Esophagus muscularis mucosa (tissue), 4 donors: ENCODE measurements around the gene CELSR1. TPM values are rescaled to one million over a fixed set of nuclear protein-coding genes. Genes with fewer than 3 reads are reported as not detected.

Experiments used
- DNase-seq: peaks from one replicate; pipeline ENCODE4 v3.0.0-alpha.2; 2017; ENCODE audit errors: extremely low spot score
- H3K27ac ChIP-seq, 4 donors: fragments of 200-600 bp; sonication (generic); replicated peaks in 1 of 4; 1 replicate in 3 of 4; 2 replicates in 1 of 4; pipeline ENCODE4 v1.5.1; 2016 to 2019; ENCODE audit warnings: mild to moderate bottlenecking in 1 of 4
- H3K27me3 ChIP-seq, 4 donors: fragments of 200-600 bp; sonication (generic); one replicate each; pipeline versions ENCODE4 v1.5.1 to v1.6.0; 2016 to 2019
- H3K36me3 ChIP-seq, 4 donors: fragments of 200-600 bp; sonication (generic); one replicate each; pipeline ENCODE4 v1.5.1; 2016 to 2019
- H3K4me1 ChIP-seq, 4 donors: fragments of 200-600 bp; sonication (generic); one replicate each; pipeline ENCODE4 v1.5.1; 2016 to 2019
- H3K4me3 ChIP-seq, 4 donors: fragments of 200-600 bp; sonication (generic); 1 replicate in 2 of 4; 2 replicates in 2 of 4; pipeline ENCODE4 v1.5.1; 2016 to 2019; ENCODE audit warnings: mild to moderate bottlenecking in 4 of 4, moderate library complexity in 1 of 4
- H3K9me3 ChIP-seq, 4 donors: fragments of 200-600 bp; sonication (generic); 1 replicate in 3 of 4; 2 replicates in 1 of 4; pipeline ENCODE4 v1.5.1; 2016 to 2019
- EP300 ChIP-seq: sonication (generic); formaldehyde crosslinking; IDR thresholded peaks from one replicate; pipeline ENCODE4 v1.6.1; 2017; ENCODE audit warnings: antibody characterized with exemption
- POLR2A ChIP-seq: fragments of 450-650 bp; IDR thresholded peaks from one replicate; pipeline ENCODE4 v1.6.1; 2017; ENCODE audit warnings: antibody characterized with exemption, moderate library complexity, mild to moderate bottlenecking, low read depth
- POLR2AphosphoS5 ChIP-seq, 2 donors: sonication (generic); formaldehyde crosslinking; IDR thresholded peaks; one replicate each; pipeline ENCODE4 v1.6.1; 2017; ENCODE audit warnings: antibody characterized with exemption in 2 of 2
- WGBS: methylation state at CpG from one replicate; pipeline ENCODE4 v1.1.5; 2018; 5-methylcytosine and 5-hydroxymethylcytosine counted together
- intact Hi-C: fragments of 100-400 bp; cut with DNase I; formaldehyde crosslinking; loops from one replicate; pipeline ENCODE4 v1.15.1; 2023
- total RNA-seq, 4 donors: library from RNA; depleted of rRNA; stranded (reverse); fragments of >200 nt; gene quantifications; one replicate each; pipeline versions ENCODE4 v1.1.0 to v1.2.1, GENCODE V29; 2016
- TF ChIP-seq, protein P1 (sequence below), 3 experiments: fragments of 200-600 bp in 2 of 3; fragments of 450-650 bp in 1 of 3; sonication (generic) in 2 of 3; IDR thresholded peaks; one replicate each; pipeline ENCODE4 v1.5.1; 2017 to 2019; ENCODE audit warnings: antibody characterized with exemption in 3 of 3, mild to moderate bottlenecking in 2 of 3, moderate library complexity in 1 of 3

CELSR1 gene
- total RNA-seq, 4 donors from 2014 or later, result 2.5 to 2.7 (median 2.6) TPM

- peaks cover 0 to 9% (median 0%) of the 10 kb centered on the region in 4 donors for H3K4me1 ChIP-seq
- H3K27me3 ChIP-seq, result no peaks in the 10 kb centered on the region
- 71% methylated on average over 4 of the region's 8 CpGs for WGBS
- H3K4me3 ChIP-seq, result no peak overlapping the region
- intact Hi-C loops, result no loop called here
- no peak overlapping the region for H3K27ac ChIP-seq
- peaks cover 0 to 10% (median 4%) of the 10 kb centered on the region in 4 donors for H3K9me3 ChIP-seq
- TF ChIP-seq POLR2AphosphoS5 (IDR thresholded peaks at IDR 0.05) (no peak), POLR2A (no peak), EP300 (no peak)
- TF ChIP-seq, protein P1, sequence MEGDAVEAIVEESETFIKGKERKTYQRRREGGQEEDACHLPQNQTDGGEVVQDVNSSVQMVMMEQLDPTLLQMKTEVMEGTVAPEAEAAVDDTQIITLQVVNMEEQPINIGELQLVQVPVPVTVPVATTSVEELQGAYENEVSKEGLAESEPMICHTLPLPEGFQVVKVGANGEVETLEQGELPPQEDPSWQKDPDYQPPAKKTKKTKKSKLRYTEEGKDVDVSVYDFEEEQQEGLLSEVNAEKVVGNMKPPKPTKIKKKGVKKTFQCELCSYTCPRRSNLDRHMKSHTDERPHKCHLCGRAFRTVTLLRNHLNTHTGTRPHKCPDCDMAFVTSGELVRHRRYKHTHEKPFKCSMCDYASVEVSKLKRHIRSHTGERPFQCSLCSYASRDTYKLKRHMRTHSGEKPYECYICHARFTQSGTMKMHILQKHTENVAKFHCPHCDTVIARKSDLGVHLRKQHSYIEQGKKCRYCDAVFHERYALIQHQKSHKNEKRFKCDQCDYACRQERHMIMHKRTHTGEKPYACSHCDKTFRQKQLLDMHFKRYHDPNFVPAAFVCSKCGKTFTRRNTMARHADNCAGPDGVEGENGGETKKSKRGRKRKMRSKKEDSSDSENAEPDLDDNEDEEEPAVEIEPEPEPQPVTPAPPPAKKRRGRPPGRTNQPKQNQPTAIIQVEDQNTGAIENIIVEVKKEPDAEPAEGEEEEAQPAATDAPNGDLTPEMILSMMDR (IDR thresholded peaks at IDR 0.05), result no peak
- DNase-seq, result no peak
- H3K36me3 ChIP-seq, result no peaks in the 10 kb centered on the region
Measured at GRCh38 chr22:46557736-46558480, 20.5 kb upstream of the CELSR1 start.

DNA sequence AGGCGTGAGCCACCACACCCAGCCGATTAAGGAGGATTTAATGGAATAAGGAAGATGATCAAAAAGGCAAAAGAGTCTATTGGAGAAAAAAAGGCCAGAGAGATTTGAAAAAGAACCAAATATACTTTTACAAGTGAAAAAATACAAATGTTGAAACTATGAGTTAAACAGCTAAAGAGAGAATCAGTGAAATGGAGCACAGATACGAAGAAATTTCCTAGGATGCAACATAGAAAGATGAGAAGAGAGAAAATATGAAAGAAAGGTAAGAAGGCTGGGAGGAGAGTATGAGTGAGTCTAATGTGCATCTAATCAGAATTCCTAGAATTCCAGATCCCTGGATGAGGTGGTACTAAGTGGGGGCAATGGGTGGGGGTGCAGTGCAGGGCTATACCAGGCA, 19.4 kb upstream of the CELSR1 start:
- intact Hi-C loops, result no loop called here
- peaks cover 0 to 12% (median 7%) of the 10 kb centered on the region in 4 donors for H3K9me3 ChIP-seq
- DNase-seq, result no peak
- H3K36me3 ChIP-seq, result no peaks in the 10 kb centered on the region
- TF ChIP-seq, protein P1 (IDR thresholded peaks at IDR 0.05), result no peak
- no peak for TF ChIP-seq EP300
- no peak for TF ChIP-seq POLR2AphosphoS5 (IDR thresholded peaks at IDR 0.05)
- no peak for TF ChIP-seq POLR2A
- H3K27ac ChIP-seq, result no peak overlapping the region
- WGBS, result 97% methylated on average over 3 of the region's 3 CpGs
- no peaks in the 10 kb centered on the region for H3K27me3 ChIP-seq
- H3K4me3 ChIP-seq, result no peak overlapping the region
- H3K4me1 ChIP-seq, result peaks cover 0 to 9% (median 0%) of the 10 kb centered on the region in 4 donors

- no peak for DNase-seq
- H3K27me3 ChIP-seq, result no peaks in the 10 kb centered on the region
- 100% methylated on average over 4 of the region's 4 CpGs for WGBS
- H3K9me3 ChIP-seq, result peaks cover 0 to 12% (median 7%) of the 10 kb centered on the region in 4 donors
- H3K4me3 ChIP-seq, result no peak overlapping the region
- intact Hi-C loops, result no loop called here
- H3K27ac ChIP-seq, result no peak overlapping the region
- TF ChIP-seq EP300 (no peak), POLR2A (no peak)
- H3K36me3 ChIP-seq, result no peaks in the 10 kb centered on the region
- H3K4me1 ChIP-seq, result peaks cover 25% of the 10 kb centered on the region in 4 donors
Measured at GRCh38 chr22:46553189-46553588, 15.8 kb upstream of the CELSR1 start.

DNA sequence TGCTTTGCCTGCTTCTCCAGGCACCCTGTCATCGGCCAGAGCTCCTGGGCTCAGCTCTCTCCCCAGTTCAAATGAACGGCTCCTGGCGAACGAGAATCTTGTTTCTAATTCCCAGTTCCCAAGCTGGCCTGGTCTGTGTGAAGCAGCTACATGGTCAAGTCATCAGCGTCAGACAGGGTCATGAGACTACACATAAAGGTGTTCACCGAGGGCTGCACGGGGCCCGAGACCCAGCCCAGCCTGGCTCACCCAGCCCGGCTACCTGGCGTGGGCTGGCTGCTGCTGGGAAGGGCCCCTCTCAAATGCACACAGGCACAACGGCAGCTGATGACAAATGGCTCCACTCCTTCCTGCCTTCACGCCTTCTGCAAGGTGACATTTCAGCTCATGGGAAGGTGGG, 14.6 kb upstream of the CELSR1 start:
- intact Hi-C loops, result no loop called here

DNA sequence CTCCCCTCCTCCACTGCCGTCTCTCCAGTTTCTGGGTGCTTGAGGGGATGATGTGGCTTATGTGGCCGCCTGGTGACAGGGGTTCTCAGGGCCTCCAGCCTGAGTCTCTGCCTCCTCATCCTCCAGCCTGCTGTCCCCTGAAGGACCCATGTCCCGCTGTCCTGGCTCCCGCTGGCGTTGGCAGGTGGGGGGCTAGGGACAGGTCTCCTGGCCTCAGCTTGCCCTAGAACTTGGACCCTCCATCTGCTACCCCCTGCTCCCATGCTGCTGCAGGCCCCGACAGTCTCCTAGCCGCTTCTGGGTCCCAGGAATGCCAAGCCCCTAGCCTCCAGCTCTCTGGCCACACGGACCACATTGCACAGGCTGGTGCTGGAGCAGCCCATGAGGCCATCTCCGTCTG, 13.9 kb upstream of the CELSR1 start:
- Histone ChIP-seq H3K36me3 (no peaks in the 10 kb centered on the region), H3K4me1 (peaks cover 36 to 44% (median 43%) of the 10 kb centered on the region in 4 donors), H3K9me3 (peaks cover 0 to 7% (median 0%) of the 10 kb centered on the region in 4 donors), H3K27ac (no peak overlapping the region), H3K4me3 (no peak overlapping the region), H3K27me3 (no peaks in the 10 kb centered on the region)
- intact Hi-C loops, result no loop called here
- TF ChIP-seq EP300, result no peak
- TF ChIP-seq, protein P1 (IDR thresholded peaks at IDR 0.05), result no peak
- TF ChIP-seq POLR2AphosphoS5 (IDR thresholded peaks at IDR 0.05), result no peak
- TF ChIP-seq POLR2A, result no peak
- 86% methylated on average over 7 of the region's 9 CpGs for WGBS
- DNase-seq, result no peak

More for the DNA sequence above, 14.6 kb upstream of the CELSR1 start:
- H3K4me1 ChIP-seq, result peaks cover 29 to 37% (median 37%) of the 10 kb centered on the region in 4 donors
- DNase-seq, result no peak
- WGBS, result 95% methylated on average over 6 of the region's 12 CpGs
- no peaks in the 10 kb centered on the region for H3K27me3 ChIP-seq
- no peak overlapping the region for H3K27ac ChIP-seq
- TF ChIP-seq, protein P1 (IDR thresholded peaks at IDR 0.05), result no peak
- no peak for TF ChIP-seq EP300
- peaks cover 0 to 8% (median 4%) of the 10 kb centered on the region in 4 donors for H3K9me3 ChIP-seq
- no peaks in the 10 kb centered on the region for H3K36me3 ChIP-seq
- no peak overlapping the region for H3K4me3 ChIP-seq
